Measurements from ENCODE around the gene CALCOCO1.
A peak's percentile ranks its signal among the peaks of the same experiment; 100 is the strongest.
"Not testable (repeated sequence)": the region's sequence is repeated elsewhere in the genome, so short reads cannot be mapped to it uniquely, and the experiment has no call there.

Gene CALCOCO1

GRCh38 chr12:53696285-53696654 is 31.0 kb downstream of the CALCOCO1 start:
- peak; percentile 86 for FAIRE-seq

- FAIRE-seq, result no peak
These were observed 31.8 kb downstream of the CALCOCO1 start for GRCh38 chr12:53695152-53696145.

- no peak for FAIRE-seq
These were observed 32.5 kb downstream of the CALCOCO1 start for GRCh38 chr12:53694756-53695151.

- no peak for FAIRE-seq
These were observed 39.1 kb downstream of the CALCOCO1 start for GRCh38 chr12:53688134-53688533.

- FAIRE-seq, result no peak
These were observed 40.8 kb downstream of the CALCOCO1 start for GRCh38 chr12:53686436-53686835.

GRCh38 chr12:53684654-53685220 is 42.5 kb downstream of the CALCOCO1 start:
- no peak for FAIRE-seq

- no peak for FAIRE-seq
These were observed 43.3 kb downstream of the CALCOCO1 start for GRCh38 chr12:53683983-53684382.

GRCh38 chr12:53683494-53683893 is 43.8 kb downstream of the CALCOCO1 start:
- FAIRE-seq, result no peak

GRCh38 chr12:53680061-53680460 is 47.2 kb downstream of the CALCOCO1 start:
- not testable (repeated sequence) for FAIRE-seq

- no peak for FAIRE-seq
These were observed 49.5 kb downstream of the CALCOCO1 start for GRCh38 chr12:53677800-53678148.

- FAIRE-seq, result no peak
These were observed 50.0 kb downstream of the CALCOCO1 start for GRCh38 chr12:53677016-53677799.

- no peak for FAIRE-seq
These were observed 50.6 kb downstream of the CALCOCO1 start for GRCh38 chr12:53676656-53677015.

- peak; percentile 96 for FAIRE-seq
These were observed 51.3 kb downstream of the CALCOCO1 start, which contains the start of gene ATP5MC2 for GRCh38 chr12:53675701-53676607. TSS of gene ATP5MC2 (minus strand) at chr12:53676083. CDS start at chr12:53672614, 3,469 bp downstream.

GRCh38 chr12:53674977-53675700 is 52.1 kb downstream of the CALCOCO1 start:
- no peak for FAIRE-seq

- FAIRE-seq, result no peak
These were observed 56.3 kb downstream of the CALCOCO1 start for GRCh38 chr12:53670971-53671370.

GRCh38 chr12:53670308-53670707 is 56.9 kb downstream of the CALCOCO1 start:
- no peak for FAIRE-seq

- FAIRE-seq, result no peak
These were observed 60.2 kb downstream of the CALCOCO1 start for GRCh38 chr12:53667080-53667479.

GRCh38 chr12:53664936-53665335 is 62.3 kb downstream of the CALCOCO1 start:
- FAIRE-seq, result no peak

GRCh38 chr12:53664191-53664590 is 63.1 kb downstream of the CALCOCO1 start:
- no peak for FAIRE-seq

GRCh38 chr12:53660041-53660440 is 67.2 kb downstream of the CALCOCO1 start:
- FAIRE-seq, result no peak

- FAIRE-seq, result no peak
These were observed 67.7 kb downstream of the CALCOCO1 start for GRCh38 chr12:53659571-53659981.

All from G401.6 (cell line).